IPS DF 4.7 (cell line): ENCODE data around the gene CPOX.
"Not testable (repeated sequence)": the region's sequence is repeated elsewhere in the genome, so short reads cannot be mapped to it uniquely, and the experiment has no call there.

Experiments used
- DNase-seq: peaks from one replicate; pipeline ENCODE4 v3.0.0-alpha.2; 2013; ENCODE audit warnings: low spot score; ENCODE audit errors: extremely low read depth

Gene CPOX

GRCh38 chr3:98564282-98565005 lies 29.0 kb downstream of the CPOX start:
- no peak for DNase-seq

- no peak for DNase-seq
These were observed 29.6 kb downstream of the CPOX start for GRCh38 chr3:98563661-98564281.

DNA sequence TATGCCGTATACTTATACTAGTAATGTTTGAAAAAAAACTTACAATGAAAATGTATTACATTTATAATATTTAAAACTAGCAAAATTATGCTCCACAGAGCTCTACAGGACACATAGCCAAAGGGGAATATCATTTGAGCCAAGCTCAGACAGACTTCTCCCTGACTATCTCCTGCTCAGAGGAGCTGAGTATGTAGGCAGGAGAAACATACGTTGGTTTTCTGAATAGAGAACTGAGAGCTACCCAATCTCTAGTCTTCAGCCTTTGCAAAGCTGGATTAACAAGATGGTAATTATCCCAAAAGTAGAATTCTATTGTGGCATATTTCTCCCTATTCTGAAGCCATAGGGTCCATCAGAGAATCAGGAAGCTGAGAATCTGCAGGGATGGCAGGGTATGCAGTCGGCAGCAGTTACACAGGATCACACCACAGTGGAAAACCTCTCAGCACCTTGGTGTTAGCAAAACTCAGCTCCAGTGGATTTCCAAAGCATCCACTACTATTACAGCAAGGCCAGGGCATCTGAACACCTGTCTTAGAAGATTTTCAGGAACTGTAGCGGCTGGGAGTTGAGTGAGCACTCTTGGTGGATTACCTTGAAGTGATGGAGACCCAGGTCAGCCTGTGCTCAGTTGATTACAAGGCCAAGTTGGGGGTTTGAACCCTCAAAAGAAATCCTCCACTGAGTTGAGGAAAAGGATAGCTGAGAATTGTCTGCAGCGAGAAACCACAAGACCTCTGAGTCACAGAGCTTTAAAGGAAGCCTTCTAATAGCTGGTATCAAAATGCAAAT lies 31.5 kb downstream of the CPOX start:
- DNase-seq = no peak

- no peak for DNase-seq
These were observed 32.5 kb downstream of the CPOX start for GRCh38 chr3:98560911-98561310.

DNA sequence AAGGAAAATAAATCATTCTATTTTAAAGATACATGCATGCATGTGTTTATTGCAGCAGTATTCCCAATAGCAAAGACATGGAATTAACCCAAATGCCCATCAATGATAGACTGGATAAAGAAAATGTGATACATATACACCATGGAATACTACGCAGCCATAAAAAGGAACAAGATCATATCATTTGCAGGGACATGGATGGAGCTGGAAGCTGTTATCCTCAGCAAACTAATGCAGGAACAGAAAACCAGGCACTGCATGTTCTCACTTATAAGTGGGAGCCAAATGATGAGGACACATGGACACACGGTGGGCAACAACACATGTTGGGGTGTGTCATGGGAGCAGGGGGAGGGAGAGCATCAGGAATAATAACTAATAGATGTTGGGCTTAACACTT lies 33.6 kb downstream of the CPOX start:
- DNase-seq = not testable (repeated sequence)

DNA sequence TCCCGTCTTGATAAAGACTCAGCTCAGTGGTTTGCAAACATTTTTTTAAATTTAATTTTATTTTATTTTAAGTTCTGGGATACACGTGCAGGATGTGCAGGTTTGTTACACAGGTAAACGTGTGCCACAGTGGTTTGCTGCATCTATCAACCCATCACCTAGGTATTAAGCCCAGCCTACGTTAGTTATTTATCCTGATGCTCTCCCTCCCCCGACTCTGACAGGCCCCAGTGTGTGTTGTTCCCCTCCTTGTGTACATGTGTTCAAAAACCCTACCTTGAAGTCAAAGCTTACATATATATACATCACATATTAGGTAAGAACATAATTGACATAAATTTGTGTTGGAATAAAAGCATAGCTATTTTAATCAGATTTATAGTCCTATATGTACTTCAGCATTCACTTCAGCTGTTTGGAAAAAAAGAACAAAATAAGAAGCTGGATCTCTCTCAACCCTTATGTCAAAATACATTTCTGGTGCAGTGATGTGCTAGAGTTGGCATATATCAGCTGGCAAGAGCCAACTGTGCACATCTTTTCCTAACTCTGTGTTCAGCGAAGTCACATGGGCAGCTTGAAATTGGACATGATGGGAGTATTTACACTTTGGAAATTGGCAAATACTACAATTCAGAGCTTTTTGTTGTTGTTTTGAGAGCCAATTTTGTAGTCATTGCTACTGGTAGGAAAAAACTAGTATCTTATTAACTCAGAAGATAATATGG lies 35.1 kb downstream of the CPOX start:
- no peak for DNase-seq

DNA sequence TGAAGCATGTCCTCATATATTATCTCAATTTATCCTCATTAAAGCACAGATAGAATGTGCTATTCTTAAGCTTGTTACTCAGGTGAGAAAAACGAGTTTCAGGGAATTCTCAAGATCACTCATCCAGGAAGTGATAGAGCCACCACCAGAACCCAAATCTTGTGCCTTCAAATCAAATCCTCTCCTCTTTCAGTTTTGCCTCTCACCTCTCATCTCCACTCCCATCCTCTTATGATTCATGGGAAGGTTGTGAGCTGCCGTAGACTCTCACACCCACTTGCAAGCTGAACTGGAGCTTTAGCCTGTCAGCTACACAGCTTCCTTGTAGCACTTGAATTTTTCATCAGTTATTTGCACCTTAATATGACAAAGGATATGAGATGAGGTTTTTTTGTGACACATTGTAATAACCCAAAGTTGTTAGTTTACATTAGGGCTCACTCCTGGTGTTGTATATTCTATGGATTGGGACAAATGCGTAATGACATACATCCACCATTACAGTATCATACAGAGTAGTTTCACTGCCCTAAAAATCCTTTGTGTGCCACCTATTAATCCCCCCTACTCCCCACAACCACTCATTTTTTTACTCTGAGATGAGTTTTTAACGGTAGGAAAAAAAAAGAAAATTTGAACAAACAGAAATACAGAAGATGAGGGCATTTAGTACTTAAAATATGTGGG lies 35.9 kb downstream of the CPOX start:
- no peak for DNase-seq

GRCh38 chr3:98556164-98557130 lies 37.0 kb downstream of the CPOX start:
- no peak for DNase-seq

DNA sequence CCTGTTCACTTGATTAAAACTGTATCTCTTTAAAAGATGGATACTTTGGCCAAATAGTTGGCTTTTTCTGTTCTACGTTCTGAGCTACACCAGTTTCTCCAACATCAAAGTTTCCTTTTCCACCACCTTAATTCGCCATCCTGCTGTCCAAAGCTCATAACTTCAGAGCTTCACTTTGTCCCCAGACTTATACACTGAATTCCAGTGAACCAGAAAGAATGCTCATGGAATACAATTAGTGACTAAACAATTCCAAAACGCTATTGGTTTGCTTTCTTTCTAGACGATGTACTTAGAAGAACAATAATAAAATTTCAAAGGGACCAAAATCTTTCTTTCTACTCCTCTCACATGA lies 38.4 kb downstream of the CPOX start:
- no peak for DNase-seq

DNA sequence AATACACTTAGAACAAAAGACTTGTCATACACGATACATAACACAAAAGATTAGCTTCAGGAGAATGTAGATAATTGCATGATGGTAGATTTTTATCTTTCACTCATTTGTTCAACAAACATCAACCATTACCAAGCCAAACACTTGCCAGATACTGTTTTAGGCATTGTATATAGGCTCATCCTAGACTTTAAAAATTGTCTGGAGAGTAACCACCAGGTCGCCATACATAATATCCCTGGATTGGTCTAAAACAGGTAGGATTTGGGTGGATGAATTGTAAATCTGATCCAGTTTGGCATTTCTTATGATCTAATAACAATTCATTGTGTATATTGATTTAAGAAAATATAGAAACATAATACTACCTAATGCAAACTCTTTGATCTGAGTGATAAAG lies 38.8 kb downstream of the CPOX start:
- DNase-seq = no peak

DNA sequence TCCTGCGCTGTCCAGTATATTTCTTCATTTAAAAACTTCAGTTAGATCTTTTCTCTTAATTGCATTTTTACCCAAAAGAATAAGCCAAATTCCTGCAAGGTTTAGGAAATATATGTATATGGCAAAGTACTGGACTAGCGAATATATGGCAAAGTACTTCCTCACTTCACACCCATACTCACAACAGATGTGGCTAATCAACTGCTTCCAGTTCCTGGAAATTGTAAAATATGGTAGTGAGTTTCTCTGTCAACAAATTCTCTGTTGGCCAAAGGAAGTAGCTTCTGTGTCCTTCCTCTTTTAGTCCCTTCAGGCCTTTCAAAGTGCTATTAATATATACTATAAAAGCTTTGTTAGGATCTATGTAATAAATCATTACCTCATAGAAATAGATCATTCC lies 39.7 kb downstream of the CPOX start:
- DNase-seq = no peak

DNA sequence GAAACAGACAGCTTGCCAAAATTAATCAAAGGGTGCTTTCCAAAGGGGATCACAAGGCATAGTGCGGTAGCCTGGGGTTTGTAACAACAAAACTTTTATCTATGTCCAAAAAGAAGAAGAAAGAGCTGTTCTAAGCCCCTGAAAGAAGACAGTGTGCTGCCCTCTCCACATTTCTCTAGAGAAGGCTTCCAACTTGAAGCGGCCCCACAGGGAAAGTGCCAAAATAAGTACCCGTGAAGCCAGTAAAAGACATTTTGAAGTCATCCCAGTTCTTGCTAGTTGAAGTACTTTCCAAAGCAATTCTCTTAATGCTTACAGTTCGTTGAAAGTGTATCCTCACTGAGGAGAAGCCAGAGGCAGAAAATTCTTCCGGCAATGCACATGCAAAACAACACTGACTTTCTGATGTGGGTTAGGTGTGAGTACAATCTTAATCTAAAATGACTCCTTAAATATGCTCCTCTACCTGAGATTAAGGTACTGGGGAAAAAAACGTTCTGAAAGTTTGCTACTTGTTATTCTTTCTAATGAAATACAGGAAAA lies 40.3 kb downstream of the CPOX start:
- no peak for DNase-seq

GRCh38 chr3:98552232-98553020 lies 41.0 kb downstream of the CPOX start:
- DNase-seq = no peak

DNA sequence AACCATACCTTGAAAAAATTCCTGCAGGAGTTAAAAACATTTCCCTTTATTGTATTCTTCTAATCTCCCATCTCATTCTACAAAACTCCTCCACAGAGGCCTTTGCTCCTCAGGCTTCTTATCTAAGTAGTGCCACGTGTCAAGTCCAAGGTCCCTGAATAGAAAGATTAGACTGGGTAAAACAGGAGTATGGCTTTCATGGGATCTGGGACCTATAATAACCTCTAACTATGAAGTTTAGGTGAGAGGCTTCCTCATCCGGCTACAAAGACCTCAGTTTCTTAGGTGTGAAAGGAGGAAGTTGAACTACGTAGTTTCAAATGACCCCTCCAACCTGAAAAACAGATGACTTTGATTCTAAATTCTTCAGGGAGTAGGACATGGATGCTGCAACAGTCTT lies 41.7 kb downstream of the CPOX start:
- DNase-seq = no peak

DNA sequence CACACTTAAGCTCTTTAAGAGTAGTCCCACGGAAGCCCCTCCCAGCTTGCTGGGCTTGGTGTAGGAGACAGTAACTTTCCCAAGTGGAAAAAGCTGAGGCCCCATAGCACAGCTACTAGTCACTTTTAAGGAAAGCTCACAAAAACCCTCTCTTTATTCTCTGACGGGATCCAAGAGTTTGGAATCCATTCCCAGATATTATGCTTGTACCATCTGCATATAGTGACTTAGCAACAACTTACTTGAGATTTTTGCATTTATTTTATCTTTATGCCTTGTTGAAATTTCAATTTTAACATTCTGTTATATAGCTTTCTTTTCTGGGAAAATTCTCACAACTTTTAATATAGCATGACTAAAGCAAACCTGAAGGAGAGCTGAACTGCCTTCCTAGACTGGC lies 42.2 kb downstream of the CPOX start:
- DNase-seq = no peak

DNA sequence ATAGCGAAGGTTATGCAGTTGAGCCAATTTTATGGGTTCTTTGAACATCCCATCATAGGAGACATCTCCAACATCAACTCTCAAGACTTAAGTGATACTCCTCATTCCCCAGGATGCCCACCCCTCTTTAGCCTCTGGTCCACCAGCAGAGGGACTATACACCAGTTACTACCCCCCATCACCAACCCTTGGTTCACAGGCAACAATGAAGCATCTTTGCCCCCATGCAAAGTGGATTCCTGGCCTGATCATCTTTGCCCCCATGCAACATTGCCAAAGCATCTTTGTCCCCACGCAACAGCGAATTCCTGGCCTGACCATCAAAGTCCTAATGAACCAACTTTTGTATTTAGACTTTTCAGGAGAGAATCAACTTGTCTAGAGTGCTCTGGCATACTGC lies 42.6 kb downstream of the CPOX start:
- DNase-seq = no peak

DNA sequence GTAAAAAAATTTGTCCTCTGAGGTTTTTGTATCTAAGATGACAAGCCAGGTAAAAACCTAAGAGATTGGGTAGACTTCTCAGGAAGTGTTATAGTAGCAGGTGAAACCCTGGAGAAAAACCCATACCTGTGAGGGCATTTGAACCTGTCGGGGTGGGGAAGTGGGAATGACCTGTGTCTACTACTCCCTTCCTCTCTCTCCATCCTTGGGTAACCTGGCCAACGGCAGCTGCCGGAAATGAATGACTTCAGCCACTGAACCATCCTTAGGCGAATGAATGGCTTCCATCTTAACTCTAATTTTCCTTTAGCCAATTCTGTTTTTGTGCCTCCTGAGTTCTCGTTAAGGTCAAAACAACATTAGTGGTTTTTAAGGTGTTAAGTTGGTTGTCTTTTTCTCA lies 44.9 kb downstream of the CPOX start:
- DNase-seq = no peak

DNA sequence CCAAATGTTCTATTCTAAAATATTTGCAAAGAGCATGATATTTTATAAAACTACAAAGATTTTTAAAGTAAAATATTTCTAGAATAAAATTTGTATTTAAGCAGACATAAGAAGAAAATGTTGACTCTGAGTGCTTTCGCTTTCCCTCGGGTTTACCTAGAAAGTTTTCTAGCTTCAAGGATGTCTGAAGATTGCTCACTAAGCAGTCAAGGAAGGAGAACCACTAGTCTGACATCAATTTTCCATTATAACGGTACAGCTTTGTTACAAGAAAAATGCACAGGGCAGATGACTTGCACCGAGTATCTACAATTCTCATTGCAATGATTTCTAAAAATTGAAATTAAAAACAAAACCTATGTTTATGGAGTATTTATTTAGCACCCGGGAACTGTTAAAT lies 47.5 kb downstream of the CPOX start:
- no peak for DNase-seq

- DNase-seq = no peak
These were observed 50.8 kb downstream of the CPOX start for GRCh38 chr3:98542623-98543022.
